Activated T-cell treated with anti-CD3 and anti-CD28 coated beads, Interleukin-2, amount 50 U/mL, for 24 hours (primary cell): ENCODE measurements around the gene DEFB112.

ENCODE experiments used
- DNase-seq: peaks from one replicate; pipeline ENCODE4 v3.0.0-alpha.2; 2020
- H3K27ac Mint-ChIP-seq: 2 replicates; pipeline ENCODE4 v1.8.0; 2020; ENCODE audit warnings: mild to moderate bottlenecking, mixed read lengths
- H3K27me3 Mint-ChIP-seq: 2 replicates; pipeline ENCODE4 v1.8.0; 2020; ENCODE audit warnings: mixed read lengths
- H3K36me3 Mint-ChIP-seq: 2 replicates; pipeline ENCODE4 v1.8.0; 2020; ENCODE audit warnings: low read depth, mixed read lengths
- H3K4me1 Mint-ChIP-seq: 2 replicates; pipeline ENCODE4 v1.8.0; 2020; ENCODE audit warnings: low read depth, mixed read lengths
- H3K4me3 Mint-ChIP-seq: 2 replicates; pipeline ENCODE4 v1.8.0; 2020; ENCODE audit warnings: mild to moderate bottlenecking, moderate library complexity, mixed read lengths
- H3K9me3 Mint-ChIP-seq: 2 replicates; pipeline ENCODE4 v1.8.0; 2020; ENCODE audit warnings: mixed read lengths

The DEFB112 gene

GRCh38 chr6:50049829-50050228, at the start of gene DEFB112:
TSS of gene DEFB112 (minus strand) at chr6:50049929. CDS start at chr6:50049869, 60 bp downstream.
- DNase-seq, result no peak
- H3K27me3 Mint-ChIP-seq, result no peaks in the 10 kb centered on the region

GRCh38 chr6:50098641-50098993, 48.9 kb upstream of the DEFB112 start:
- H3K27ac Mint-ChIP-seq, result no peak overlapping the region

More at GRCh38 chr6:50049829-50050228, at the start of gene DEFB112:
- Mint-ChIP-seq H3K27ac (no peak within 1 kb of the TSS), H3K4me1 (no peaks in the 10 kb centered on the region), H3K36me3 (no peaks in the 10 kb centered on the region), H3K4me3 (no peak within 1 kb of the TSS), H3K9me3 (no peaks in the 10 kb centered on the region)

GRCh38 chr6:50097966-50098640, 48.4 kb upstream of the DEFB112 start:
- DNase-seq, result no peak
- peaks cover 7% of the 10 kb centered on the region for H3K9me3 Mint-ChIP-seq
- no peaks in the 10 kb centered on the region for H3K4me1 Mint-ChIP-seq
- H3K27ac Mint-ChIP-seq, result no peak overlapping the region
- H3K36me3 Mint-ChIP-seq, result no peaks in the 10 kb centered on the region
- no peak overlapping the region for H3K4me3 Mint-ChIP-seq
- H3K27me3 Mint-ChIP-seq, result no peaks in the 10 kb centered on the region

More at GRCh38 chr6:50098641-50098993, 48.9 kb upstream of the DEFB112 start:
- Mint-ChIP-seq H3K4me1 (no peaks in the 10 kb centered on the region), H3K9me3 (peaks cover 10% of the 10 kb centered on the region), H3K27me3 (no peaks in the 10 kb centered on the region), H3K36me3 (no peaks in the 10 kb centered on the region), H3K4me3 (no peak overlapping the region)
- no peak for DNase-seq

- no peak for DNase-seq
- H3K27ac Mint-ChIP-seq, result no peak overlapping the region
- H3K4me1 Mint-ChIP-seq, result no peaks in the 10 kb centered on the region
- no peaks in the 10 kb centered on the region for H3K27me3 Mint-ChIP-seq
- H3K36me3 Mint-ChIP-seq, result no peaks in the 10 kb centered on the region
- H3K9me3 Mint-ChIP-seq, result no peaks in the 10 kb centered on the region
- H3K4me3 Mint-ChIP-seq, result no peak overlapping the region
These were observed 46.6 kb upstream of the DEFB112 start for GRCh38 chr6:50096296-50096695.

- Mint-ChIP-seq H3K9me3 (no peaks in the 10 kb centered on the region), H3K4me1 (no peaks in the 10 kb centered on the region)
These were observed 44.2 kb upstream of the DEFB112 start for GRCh38 chr6:50093938-50094272.

GRCh38 chr6:50093116-50093937, 43.6 kb upstream of the DEFB112 start:
- Mint-ChIP-seq H3K4me3 (no peak overlapping the region), H3K36me3 (no peaks in the 10 kb centered on the region), H3K27ac (no peak overlapping the region), H3K27me3 (no peaks in the 10 kb centered on the region), H3K9me3 (no peaks in the 10 kb centered on the region), H3K4me1 (no peaks in the 10 kb centered on the region)
- DNase-seq, result no peak

More at GRCh38 chr6:50093938-50094272, 44.2 kb upstream of the DEFB112 start:
- H3K27me3 Mint-ChIP-seq, result no peaks in the 10 kb centered on the region
- DNase-seq, result no peak
- H3K27ac Mint-ChIP-seq, result no peak overlapping the region
- H3K36me3 Mint-ChIP-seq, result no peaks in the 10 kb centered on the region
- no peak overlapping the region for H3K4me3 Mint-ChIP-seq

- no peak for DNase-seq
- H3K36me3 Mint-ChIP-seq, result no peaks in the 10 kb centered on the region
- H3K4me1 Mint-ChIP-seq, result no peaks in the 10 kb centered on the region
- no peaks in the 10 kb centered on the region for H3K27me3 Mint-ChIP-seq
- H3K4me3 Mint-ChIP-seq, result no peak overlapping the region
- H3K27ac Mint-ChIP-seq, result no peak overlapping the region
- H3K9me3 Mint-ChIP-seq, result no peaks in the 10 kb centered on the region
These were observed 41.9 kb upstream of the DEFB112 start for GRCh38 chr6:50091641-50092040.

GRCh38 chr6:50089911-50090310, 40.2 kb upstream of the DEFB112 start:
- no peaks in the 10 kb centered on the region for H3K4me1 Mint-ChIP-seq
- no peaks in the 10 kb centered on the region for H3K27me3 Mint-ChIP-seq
- H3K9me3 Mint-ChIP-seq, result no peaks in the 10 kb centered on the region
- H3K4me3 Mint-ChIP-seq, result no peak overlapping the region
- no peak for DNase-seq
- H3K27ac Mint-ChIP-seq, result no peak overlapping the region
- H3K36me3 Mint-ChIP-seq, result no peaks in the 10 kb centered on the region

- no peaks in the 10 kb centered on the region for H3K36me3 Mint-ChIP-seq
- no peak overlapping the region for H3K4me3 Mint-ChIP-seq
- no peaks in the 10 kb centered on the region for H3K4me1 Mint-ChIP-seq
- H3K27me3 Mint-ChIP-seq, result no peaks in the 10 kb centered on the region
- H3K27ac Mint-ChIP-seq, result no peak overlapping the region
- DNase-seq, result no peak
- H3K9me3 Mint-ChIP-seq, result no peaks in the 10 kb centered on the region
These were observed 37.7 kb upstream of the DEFB112 start for GRCh38 chr6:50087231-50087954.

GRCh38 chr6:50077385-50077784, 27.7 kb upstream of the DEFB112 start:
- Mint-ChIP-seq H3K4me3 (no peak overlapping the region), H3K27me3 (no peaks in the 10 kb centered on the region), H3K27ac (no peak overlapping the region), H3K36me3 (no peaks in the 10 kb centered on the region), H3K4me1 (no peaks in the 10 kb centered on the region), H3K9me3 (peaks cover 6% of the 10 kb centered on the region)
- DNase-seq, result no peak

GRCh38 chr6:50076431-50076830, 26.7 kb upstream of the DEFB112 start:
- Mint-ChIP-seq H3K27me3 (no peaks in the 10 kb centered on the region), H3K4me1 (no peaks in the 10 kb centered on the region), H3K36me3 (no peaks in the 10 kb centered on the region), H3K9me3 (peaks cover 6% of the 10 kb centered on the region), H3K4me3 (no peak overlapping the region), H3K27ac (no peak overlapping the region)
- no peak for DNase-seq

- Mint-ChIP-seq H3K4me3 (no peak overlapping the region), H3K4me1 (no peaks in the 10 kb centered on the region), H3K36me3 (no peaks in the 10 kb centered on the region), H3K27ac (no peak overlapping the region), H3K27me3 (no peaks in the 10 kb centered on the region), H3K9me3 (peaks cover 6% of the 10 kb centered on the region)
- no peak for DNase-seq
These were observed 22.2 kb upstream of the DEFB112 start for GRCh38 chr6:50071921-50072320.

GRCh38 chr6:50070101-50070500, 20.4 kb upstream of the DEFB112 start:
- Mint-ChIP-seq H3K9me3 (peaks cover 2% of the 10 kb centered on the region), H3K36me3 (no peaks in the 10 kb centered on the region), H3K27me3 (no peaks in the 10 kb centered on the region), H3K27ac (no peak overlapping the region), H3K4me1 (no peaks in the 10 kb centered on the region), H3K4me3 (no peak overlapping the region)
- DNase-seq, result no peak

GRCh38 chr6:50062051-50062450, 12.3 kb upstream of the DEFB112 start:
- Mint-ChIP-seq H3K27ac (no peak overlapping the region), H3K27me3 (no peaks in the 10 kb centered on the region), H3K4me3 (no peak overlapping the region), H3K4me1 (no peaks in the 10 kb centered on the region), H3K9me3 (peaks cover 7% of the 10 kb centered on the region), H3K36me3 (no peaks in the 10 kb centered on the region)
- DNase-seq, result no peak

- H3K27me3 Mint-ChIP-seq, result no peaks in the 10 kb centered on the region
- H3K27ac Mint-ChIP-seq, result no peak overlapping the region
These were observed 6.5 kb upstream of the DEFB112 start for GRCh38 chr6:50056242-50056641.

More at GRCh38 chr6:50056242-50056641, 6.5 kb upstream of the DEFB112 start:
- DNase-seq, result no peak
- Mint-ChIP-seq H3K36me3 (no peaks in the 10 kb centered on the region), H3K4me3 (no peak overlapping the region), H3K4me1 (no peaks in the 10 kb centered on the region), H3K9me3 (no peaks in the 10 kb centered on the region)
